Stimulated activated CD8-positive, alpha-beta memory T cell treated with anti-CD3 and anti-CD28 coated beads, Interleukin-12 subunit alpha, Interleukin-12 subunit beta, amount 100 ng/mL, for 24 hours (primary cell): ENCODE data around the gene NOTUM.

Source experiments
- DNase-seq: peaks from one replicate; pipeline ENCODE4 v3.0.0-alpha.2; 2020; ENCODE audit errors: extremely low read depth

The NOTUM gene

DNA sequence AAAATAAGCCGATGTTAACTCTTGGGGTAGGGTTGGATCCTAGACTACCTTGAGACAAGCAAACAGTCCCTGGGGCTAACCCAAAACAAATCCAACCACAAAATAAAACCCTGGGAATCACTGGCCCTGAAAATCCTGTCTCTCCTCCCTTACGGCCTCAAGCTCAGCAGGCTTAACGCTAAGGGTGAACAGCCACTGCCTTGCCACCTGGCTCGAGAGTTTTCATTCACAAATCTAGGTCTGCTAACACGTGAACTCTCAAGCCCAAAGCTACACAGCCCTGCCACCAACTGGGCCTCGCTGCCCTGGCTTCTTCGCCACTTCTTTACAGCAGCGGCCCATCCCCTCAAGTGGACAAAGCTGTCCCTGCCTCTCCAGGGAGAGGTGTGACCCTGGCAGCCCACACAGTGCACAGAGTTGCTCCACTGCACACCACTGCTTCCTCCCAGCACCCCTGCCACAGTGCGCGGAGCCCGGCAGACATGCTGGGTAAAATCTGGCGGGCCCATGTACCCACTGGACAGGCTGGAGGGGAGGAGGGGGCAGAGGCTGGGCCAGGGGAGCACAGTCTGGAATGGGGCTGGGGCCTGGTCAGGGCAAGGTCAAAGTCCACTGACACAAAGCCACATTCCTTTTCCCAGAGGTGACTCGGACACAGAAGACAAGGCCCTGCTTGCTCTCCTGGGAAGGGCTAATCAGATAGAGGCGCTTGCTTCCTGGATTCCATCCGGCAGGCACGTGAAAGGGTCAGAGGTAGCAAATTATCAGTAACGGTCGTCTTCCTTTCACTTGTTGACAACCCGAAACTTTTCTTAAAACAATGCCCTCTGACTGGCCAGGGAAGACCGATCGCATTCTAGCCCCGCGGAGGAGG, 50.8 kb downstream of the NOTUM start:
- DNase-seq, result no peak

DNA sequence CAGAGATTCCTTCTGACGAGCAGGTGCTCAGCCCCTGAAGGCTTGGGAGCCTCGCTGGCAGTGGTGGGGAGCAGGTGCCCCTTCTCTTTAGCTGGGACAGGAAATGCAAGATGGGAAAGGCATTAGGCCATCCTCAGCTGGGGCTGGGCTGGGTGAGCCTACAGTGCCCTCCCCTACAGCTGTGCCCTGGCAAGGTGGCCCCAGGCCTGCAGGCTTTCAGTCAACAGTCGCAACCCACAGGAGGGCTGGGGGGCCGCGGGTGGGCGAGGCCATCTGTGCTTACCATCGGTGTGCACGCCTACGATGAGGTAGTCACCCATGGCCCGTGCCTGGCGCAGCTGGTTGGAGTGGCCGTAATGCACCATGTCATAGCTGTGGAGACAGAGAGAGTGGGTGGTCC, 51.8 kb downstream of the NOTUM start:
- DNase-seq, result no peak

GRCh38 chr17:81908793-81909192, 52.2 kb downstream of the NOTUM start:
- no peak for DNase-seq

- no peak for DNase-seq
These were observed 53.5 kb downstream of the NOTUM start for GRCh38 chr17:81907219-81908145.

GRCh38 chr17:81906476-81907218, 54.3 kb downstream of the NOTUM start:
- DNase-seq, result no peak

DNA sequence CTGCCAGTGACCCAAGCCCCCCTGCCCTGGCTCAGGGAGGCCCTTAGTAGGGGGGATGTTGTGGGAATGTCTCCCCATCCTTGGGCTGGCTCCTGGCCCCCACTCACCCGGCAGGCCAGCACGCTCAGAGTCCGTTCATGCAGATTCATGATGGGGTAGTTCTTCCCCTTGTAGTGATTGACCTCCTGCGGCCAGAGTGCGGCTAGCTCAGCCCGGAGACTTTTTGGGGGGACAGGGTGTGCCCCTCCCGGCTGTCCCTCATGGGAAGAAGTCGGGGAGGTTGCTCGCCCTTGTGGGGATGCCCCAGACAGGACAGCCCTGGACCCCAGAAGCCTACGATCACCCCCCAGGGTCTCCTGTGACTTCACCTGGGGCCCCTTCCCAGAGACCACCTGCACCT, 55.0 kb downstream of the NOTUM start:
- DNase-seq, result no peak

DNA sequence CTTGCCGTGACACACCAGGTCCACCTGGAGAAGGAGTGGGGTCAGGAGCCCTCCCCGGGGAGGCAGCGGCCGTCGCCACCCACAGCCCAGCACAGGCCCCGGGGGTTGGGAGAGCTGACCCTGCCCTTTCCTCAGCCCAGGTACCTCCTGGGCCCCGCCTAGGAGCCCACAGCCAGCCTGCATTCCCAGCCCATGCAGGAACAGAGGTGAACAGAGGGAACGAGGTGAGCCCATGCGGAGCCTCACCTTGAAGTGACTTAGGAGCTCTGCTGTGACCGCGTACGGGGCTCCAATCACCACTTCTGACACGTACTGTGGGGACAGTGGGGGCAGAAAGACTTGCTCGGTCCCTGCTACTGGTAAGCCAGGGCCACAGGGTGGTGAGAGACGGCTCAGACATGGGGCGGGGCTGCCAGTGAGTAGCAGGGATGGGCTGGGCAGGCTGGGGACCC, 55.5 kb downstream of the NOTUM start:
- DNase-seq, result no peak

- no peak for DNase-seq
These were observed 56.2 kb downstream of the NOTUM start for GRCh38 chr17:81904600-81905423.

DNA sequence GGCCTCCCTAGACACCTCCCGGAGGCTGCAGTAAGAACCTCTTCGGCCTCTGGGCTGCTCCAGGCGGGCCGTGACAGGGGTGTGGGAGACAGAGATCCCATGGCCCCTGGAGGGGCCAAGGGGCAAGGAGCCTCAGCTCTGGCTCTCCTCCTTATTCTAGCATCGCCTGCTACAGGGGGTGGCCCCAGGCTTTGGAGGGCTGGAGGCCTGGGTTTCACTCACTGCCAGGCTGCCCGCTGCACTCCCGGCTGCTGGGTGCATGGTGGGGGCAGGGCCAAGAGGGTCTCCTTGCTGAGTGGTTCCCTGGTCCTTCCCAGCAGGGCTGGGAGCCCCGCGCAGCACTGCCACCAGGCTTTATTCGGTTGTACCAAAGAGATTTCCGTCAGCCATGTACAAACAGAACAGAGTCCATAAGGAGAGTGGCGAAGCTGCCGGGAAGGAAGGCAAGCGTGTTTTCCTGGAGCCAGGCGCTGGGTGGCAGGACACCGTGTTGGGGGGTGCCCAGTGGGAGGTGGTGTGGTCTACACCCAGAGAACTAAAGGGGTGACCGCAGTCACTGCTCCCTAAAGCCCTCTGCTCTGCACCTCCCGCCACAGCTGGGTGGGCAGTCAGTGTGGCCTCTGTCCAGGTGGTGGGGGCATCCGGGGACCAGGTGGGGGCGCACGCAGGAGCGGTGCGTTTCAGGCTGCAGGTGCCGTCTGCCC, 56.9 kb downstream of the NOTUM start:
- no peak for DNase-seq

GRCh38 chr17:81903415-81903831, 57.6 kb downstream of the NOTUM start:
- DNase-seq, result no peak

GRCh38 chr17:81902653-81903414, 58.2 kb downstream of the NOTUM start:
- no peak for DNase-seq
